D721Med (cell line): Measurements from ENCODE around the gene COL11A2.

ENCODE experiments used
- DNase-seq: peaks from one replicate; pipeline ENCODE4 v3.0.0; 2011; ENCODE audit warnings: low spot score; ENCODE audit not compliant: insufficient read length
- FAIRE-seq: peaks from 2 replicates; lab custom pipeline; 2011; peaks lifted over from hg19 to GRCh38; lab: Jason Lieb, UNC
- TF ChIP-seq, protein P1 (sequence below): IDR thresholded peaks from 2 replicates; pipeline ENCODE4 v1.5.1; 2012; ENCODE audit warnings: mild to moderate bottlenecking, control low read depth; ENCODE audit not compliant: insufficient read depth; ENCODE audit errors: missing control alignments

Gene COL11A2

DNA sequence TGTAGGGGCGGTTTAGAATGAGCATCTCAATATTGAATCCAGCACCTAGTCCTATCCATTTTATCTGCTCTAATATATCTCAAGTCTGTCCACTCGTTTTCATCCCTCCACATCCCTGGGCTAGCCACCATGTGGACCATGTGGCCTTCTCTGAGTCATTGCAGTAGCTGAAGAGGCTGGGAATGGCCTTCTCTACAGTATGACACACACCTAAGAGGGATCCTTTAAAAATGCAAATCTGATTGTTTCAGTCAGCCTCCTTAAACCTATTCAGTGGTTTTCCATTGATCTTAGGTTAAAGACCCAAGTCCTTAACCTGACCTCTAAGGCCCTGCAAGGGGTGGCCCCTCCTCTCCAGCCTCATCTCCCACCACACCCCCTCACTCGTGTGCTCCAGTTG lies 25.4 kb upstream of the COL11A2 start:
- TF ChIP-seq, protein P1, sequence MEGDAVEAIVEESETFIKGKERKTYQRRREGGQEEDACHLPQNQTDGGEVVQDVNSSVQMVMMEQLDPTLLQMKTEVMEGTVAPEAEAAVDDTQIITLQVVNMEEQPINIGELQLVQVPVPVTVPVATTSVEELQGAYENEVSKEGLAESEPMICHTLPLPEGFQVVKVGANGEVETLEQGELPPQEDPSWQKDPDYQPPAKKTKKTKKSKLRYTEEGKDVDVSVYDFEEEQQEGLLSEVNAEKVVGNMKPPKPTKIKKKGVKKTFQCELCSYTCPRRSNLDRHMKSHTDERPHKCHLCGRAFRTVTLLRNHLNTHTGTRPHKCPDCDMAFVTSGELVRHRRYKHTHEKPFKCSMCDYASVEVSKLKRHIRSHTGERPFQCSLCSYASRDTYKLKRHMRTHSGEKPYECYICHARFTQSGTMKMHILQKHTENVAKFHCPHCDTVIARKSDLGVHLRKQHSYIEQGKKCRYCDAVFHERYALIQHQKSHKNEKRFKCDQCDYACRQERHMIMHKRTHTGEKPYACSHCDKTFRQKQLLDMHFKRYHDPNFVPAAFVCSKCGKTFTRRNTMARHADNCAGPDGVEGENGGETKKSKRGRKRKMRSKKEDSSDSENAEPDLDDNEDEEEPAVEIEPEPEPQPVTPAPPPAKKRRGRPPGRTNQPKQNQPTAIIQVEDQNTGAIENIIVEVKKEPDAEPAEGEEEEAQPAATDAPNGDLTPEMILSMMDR: no peak
- no peak for DNase-seq
- no peak for FAIRE-seq

DNA sequence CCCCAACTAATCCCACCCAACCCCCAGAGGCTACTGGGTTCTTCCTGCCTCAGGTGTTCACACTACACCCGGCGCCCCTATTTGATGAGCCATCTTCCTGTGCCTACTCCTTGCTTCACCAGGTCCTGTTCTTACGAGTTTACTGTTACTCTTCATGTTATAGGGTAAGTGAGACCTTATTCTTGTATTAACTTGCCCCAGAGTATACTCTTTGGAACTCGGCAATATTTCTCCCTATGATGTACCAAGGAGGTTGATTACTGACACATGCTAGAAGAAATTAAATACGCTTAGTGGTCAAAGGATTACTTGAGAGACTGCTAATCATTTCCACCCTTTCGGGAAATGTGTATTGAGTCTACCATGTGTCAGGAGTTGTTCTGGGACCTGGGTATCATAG lies 25.0 kb upstream of the COL11A2 start:
- TF ChIP-seq, protein P1: no peak
- FAIRE-seq: no peak

DNA sequence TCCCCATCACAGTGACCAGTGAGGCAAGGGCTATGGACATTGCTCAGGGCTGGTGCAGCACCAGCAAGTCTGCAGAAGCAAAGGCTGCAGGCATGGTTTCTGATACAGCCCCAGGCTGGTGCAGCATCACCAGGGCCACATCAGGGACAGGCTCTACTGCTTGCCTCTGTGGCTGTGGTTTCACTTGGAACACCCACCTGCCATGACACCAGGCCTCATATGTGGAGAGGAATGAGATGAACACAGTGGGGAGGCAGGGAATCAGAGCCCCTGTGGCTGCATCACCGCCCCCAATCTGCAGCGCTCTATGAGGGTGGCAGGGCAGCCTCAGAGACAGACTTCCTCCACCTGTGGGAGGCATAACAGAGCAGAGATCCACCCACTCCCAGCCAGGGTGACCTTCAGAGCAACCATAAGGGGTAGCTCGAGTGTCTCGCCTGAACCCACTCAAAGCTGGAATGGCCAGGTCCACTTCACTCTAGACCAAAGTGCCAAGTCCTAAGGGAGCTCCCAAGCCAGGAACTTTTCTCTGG lies 23.9 kb upstream of the COL11A2 start:
- TF ChIP-seq, protein P1: no peak
- DNase-seq (no peak), FAIRE-seq (no peak)

More for the DNA sequence above, 25.0 kb upstream of the COL11A2 start:
- no peak for DNase-seq

DNA sequence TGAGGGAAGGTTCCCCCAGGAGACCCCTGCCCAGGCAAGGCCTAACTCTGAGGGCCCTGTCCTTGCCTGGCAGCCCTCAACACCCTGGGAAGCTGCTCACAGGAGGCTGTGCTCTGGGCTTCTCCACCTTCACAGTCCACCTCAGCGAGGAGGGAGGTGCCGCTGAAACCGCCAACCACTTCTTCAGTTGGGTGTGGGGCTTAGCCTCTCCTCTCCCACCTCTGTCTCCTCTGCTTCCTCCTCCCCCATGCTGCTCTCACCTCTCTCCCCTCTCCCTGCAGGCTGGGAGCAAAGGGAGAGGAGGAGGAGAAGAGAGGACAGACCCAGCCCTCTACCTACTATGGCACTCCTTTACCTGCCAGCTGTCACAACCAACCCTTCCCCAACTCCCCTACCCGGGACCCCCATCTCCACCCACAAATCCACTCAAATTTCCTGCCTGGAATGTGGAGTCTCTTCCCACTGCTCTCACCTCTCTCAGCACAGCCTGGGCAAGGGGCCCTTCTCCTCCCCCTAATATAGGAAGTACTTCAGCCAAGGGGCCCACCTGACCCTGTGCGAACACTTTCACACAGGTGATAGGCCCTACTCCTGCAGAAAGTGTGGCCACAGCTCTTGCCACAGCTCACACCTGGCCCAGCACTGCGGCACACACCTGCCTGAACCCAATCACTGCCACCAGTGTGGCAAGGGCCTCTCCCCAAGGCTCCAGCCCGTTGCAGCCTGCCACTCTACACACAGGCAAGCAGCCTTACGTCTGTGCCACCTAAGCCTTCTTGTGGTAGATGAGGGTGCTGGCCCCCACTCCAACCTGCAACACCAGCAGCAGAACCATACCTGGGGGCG lies 23.2 kb upstream of the COL11A2 start:
- no peak for FAIRE-seq

DNA sequence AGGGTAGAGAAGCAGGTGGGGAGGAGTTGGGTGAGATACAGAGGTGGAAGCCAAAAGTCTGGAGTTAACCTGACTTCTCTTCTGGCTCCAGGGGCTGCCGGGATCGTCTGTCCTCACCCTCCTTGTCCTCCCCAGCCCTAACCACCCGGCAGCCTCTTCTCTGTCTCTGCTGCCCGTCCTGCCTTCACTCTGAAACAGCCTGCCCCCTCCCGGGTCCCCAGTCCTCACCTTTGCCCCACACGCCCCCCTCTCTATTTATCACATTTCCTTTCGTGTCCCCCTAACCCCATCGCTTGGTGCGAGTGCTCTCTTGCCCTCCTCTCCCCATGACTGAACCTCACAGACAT lies 21.7 kb upstream of the COL11A2 start:
- DNase-seq: no peak
- TF ChIP-seq, protein P1: no peak

More for the DNA sequence above, 23.2 kb upstream of the COL11A2 start:
- DNase-seq: no peak
- TF ChIP-seq, protein P1: no peak

DNA sequence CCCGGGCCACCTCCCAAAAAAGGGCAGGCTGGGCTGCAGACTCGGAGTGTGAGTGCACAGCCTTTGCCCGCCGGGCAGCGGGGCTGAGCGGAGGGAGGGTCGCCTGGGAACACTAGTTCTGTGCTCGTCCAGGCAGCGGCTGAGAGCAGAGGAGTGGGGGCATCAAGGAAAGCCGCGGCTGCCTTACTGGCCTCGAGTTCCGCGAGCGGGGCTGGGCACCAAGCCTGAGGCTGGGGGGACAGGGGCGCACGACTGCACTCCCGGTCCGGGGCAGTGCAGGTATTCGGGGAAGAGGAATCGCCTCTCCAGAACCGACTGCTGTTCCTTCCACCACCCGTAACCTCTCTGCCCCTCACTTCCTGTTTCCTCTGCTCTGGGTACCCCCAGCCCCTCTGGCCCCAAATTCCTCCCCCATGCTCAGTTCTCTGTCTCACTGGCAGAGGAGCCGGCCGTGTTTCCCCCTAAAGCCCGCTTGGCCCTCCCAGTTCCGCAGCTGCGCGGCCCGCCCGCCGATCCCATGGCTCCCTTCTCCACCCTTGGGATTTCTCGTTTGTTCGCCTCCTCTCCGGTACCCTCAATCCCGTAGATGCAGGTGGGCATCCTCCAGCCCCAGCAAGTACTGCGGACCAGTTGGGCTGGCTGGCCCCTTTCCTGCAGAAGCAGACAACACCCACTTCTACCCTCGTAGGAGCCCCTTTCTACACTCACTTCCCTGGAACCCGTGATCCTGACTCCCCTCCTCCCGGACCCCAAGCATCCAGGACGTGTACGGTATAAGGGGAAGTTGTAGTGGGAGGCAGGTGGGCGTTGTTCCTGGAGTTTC lies 21.1 kb upstream of the COL11A2 start:
- DNase-seq (no peak), FAIRE-seq (no peak)
- TF ChIP-seq, protein P1: no peak

More for the DNA sequence above, 21.7 kb upstream of the COL11A2 start:
- no peak for FAIRE-seq

DNA sequence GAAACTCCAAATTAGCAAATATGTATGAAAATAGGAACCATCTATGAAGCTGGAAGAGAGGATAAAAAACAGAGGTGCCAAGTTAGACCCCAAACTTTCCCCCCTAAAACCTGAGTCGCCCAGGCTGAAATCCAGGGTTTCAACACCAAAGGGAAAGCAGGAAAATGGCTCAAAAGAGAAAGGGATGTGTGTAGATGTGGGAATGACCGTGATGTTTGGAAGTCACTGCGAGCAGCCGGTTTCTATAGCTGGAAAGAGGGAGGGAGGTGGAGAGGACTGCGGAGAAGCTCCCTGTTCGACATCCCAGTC lies 20.5 kb upstream of the COL11A2 start:
- TF ChIP-seq, protein P1: no peak
- DNase-seq: no peak
- FAIRE-seq: no peak
